Gastroesophageal sphincter (tissue), 4 donors: ENCODE results near the gene RAN. TPM values are rescaled to one million over a fixed set of nuclear protein-coding genes. Genes with fewer than 3 reads are reported as not detected.
A peak's percentile ranks its signal among the peaks of the same experiment; 100 is the strongest.
"Not testable (repeated sequence)": the region's sequence is repeated elsewhere in the genome, so short reads cannot be mapped to it uniquely, and the experiment has no call there.

Experiments
- ATAC-seq: fragments of 150-250 bp; one replicate; pipeline ENCODE4 v1.9.1; 2016; ENCODE audit warnings: mild to moderate bottlenecking, moderate library complexity
- H3K27ac ChIP-seq, 4 donors: fragments of 200-600 bp; sonication (generic) in 3 of 4; 1 replicate in 3 of 4; 2 replicates in 1 of 4; pipeline ENCODE4 v1.5.1; 2016 to 2019
- H3K27me3 ChIP-seq: fragments of 200-600 bp; sonication (generic); one replicate; pipeline ENCODE4 v1.5.1; 2019
- H3K36me3 ChIP-seq, 2 donors: fragments of 200-600 bp; sonication (generic); one replicate each; pipeline ENCODE4 v1.5.1; 2019; ENCODE audit warnings: control low read depth in 1 of 2
- H3K4me1 ChIP-seq, 3 donors: fragments of 200-600 bp; sonication (generic); 1 replicate in 2 of 3; 2 replicates in 1 of 3; pipeline ENCODE4 v1.5.1; 2016 to 2019; ENCODE audit warnings: control low read depth in 2 of 3
- H3K4me3 ChIP-seq, 2 donors: fragments of 200-600 bp; sonication (generic); one replicate each; pipeline ENCODE4 v1.5.1; 2019; ENCODE audit warnings: mild to moderate bottlenecking in 1 of 2, moderate library complexity in 1 of 2
- H3K9me3 ChIP-seq, 3 donors: fragments of 200-600 bp; sonication (generic); one replicate each; pipeline ENCODE4 v1.5.1; 2017 to 2019; ENCODE audit warnings: control low read depth in 2 of 3
- EP300 ChIP-seq: sonication (generic); formaldehyde crosslinking; IDR thresholded peaks from one replicate; pipeline ENCODE4 v1.6.1; 2017; ENCODE audit warnings: antibody characterized with exemption, mild to moderate bottlenecking
- POLR2A ChIP-seq, 2 donors: fragments of 450-650 bp; IDR thresholded peaks; one replicate each; pipeline ENCODE4 v1.6.1; 2017; ENCODE audit warnings: antibody characterized with exemption in 2 of 2, mild to moderate bottlenecking in 2 of 2, moderate library complexity in 1 of 2
- POLR2AphosphoS5 ChIP-seq: sonication (generic); formaldehyde crosslinking; IDR thresholded peaks from one replicate; pipeline ENCODE4 v1.6.1; 2017; ENCODE audit warnings: antibody characterized with exemption
- WGBS, 2 donors: methylation state at CpG; one replicate each; pipeline ENCODE4 v1.1.5; 2018; ENCODE audit warnings: low coverage in 1 of 2; 5-methylcytosine and 5-hydroxymethylcytosine counted together
- total RNA-seq, 4 donors: library from RNA; depleted of rRNA; stranded (reverse); fragments of >200 nt; gene quantifications; one replicate each; pipeline ENCODE4 v1.1.0, GENCODE V29; 2016
- TF ChIP-seq, protein P1 (sequence below), 4 experiments: fragments of 200-600 bp in 2 of 4; fragments of 450-650 bp in 2 of 4; sonication (generic) in 1 of 4; IDR thresholded peaks; one replicate each; pipeline ENCODE4 v1.5.1; 2017 to 2019; ENCODE audit warnings: antibody characterized with exemption in 4 of 4, mild to moderate bottlenecking in 2 of 4, moderate library complexity in 2 of 4

Gene RAN
- total RNA-seq, 4 donors from 2014 or later = 139 to 199 (median 167) TPM

GRCh38 chr12:130880411-130880885, 8.6 kb downstream of the RAN start:
- H3K27ac ChIP-seq = no peak overlapping the region
- H3K36me3 ChIP-seq = peaks cover 0 to 21% of the 10 kb centered on the region in 2 donors
- H3K27me3 ChIP-seq = no peaks in the 10 kb centered on the region
- 27 to 42% methylated on average over 7 to 10 of the region's 10 CpGs for WGBS, 2 donors
- H3K4me1 ChIP-seq = no peaks in the 10 kb centered on the region
- H3K9me3 ChIP-seq = no peaks in the 10 kb centered on the region
- TF ChIP-seq, protein P1, sequence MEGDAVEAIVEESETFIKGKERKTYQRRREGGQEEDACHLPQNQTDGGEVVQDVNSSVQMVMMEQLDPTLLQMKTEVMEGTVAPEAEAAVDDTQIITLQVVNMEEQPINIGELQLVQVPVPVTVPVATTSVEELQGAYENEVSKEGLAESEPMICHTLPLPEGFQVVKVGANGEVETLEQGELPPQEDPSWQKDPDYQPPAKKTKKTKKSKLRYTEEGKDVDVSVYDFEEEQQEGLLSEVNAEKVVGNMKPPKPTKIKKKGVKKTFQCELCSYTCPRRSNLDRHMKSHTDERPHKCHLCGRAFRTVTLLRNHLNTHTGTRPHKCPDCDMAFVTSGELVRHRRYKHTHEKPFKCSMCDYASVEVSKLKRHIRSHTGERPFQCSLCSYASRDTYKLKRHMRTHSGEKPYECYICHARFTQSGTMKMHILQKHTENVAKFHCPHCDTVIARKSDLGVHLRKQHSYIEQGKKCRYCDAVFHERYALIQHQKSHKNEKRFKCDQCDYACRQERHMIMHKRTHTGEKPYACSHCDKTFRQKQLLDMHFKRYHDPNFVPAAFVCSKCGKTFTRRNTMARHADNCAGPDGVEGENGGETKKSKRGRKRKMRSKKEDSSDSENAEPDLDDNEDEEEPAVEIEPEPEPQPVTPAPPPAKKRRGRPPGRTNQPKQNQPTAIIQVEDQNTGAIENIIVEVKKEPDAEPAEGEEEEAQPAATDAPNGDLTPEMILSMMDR (IDR thresholded peaks at IDR 0.05) = no peak
- TF ChIP-seq POLR2AphosphoS5 = no peak
- TF ChIP-seq POLR2A (IDR thresholded peaks at IDR 0.05) = no peak
- no peak for TF ChIP-seq EP300
- no peak for ATAC-seq
- peak overlapping the region in 1 of 2 donors; percentile 23 for H3K4me3 ChIP-seq

DNA sequence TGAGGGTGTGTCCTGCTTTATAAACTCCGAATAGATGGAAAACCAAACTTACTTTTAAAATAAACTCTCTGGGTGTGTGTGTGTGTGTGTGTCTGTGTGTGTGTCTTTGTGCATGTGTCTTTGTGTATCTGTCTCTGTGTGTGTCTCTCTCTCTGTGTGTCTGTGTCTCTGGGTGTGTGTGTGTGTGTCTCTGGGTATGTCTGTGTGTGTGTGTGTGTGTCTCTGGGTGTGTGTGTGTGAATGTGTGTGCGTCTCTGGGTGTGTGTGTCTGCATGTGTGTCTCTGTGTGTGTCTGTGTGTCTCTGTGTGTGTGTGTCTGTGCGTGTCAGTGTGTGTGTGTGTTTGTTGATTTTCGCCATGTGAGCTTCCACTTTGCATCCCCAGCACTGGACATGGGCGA, 9.2 kb downstream of the RAN start:
- no peaks in the 10 kb centered on the region for H3K27me3 ChIP-seq
- WGBS, 2 donors = 81 to 88% methylated on average over 3 to 5 of the region's 5 CpGs
- no peak for TF ChIP-seq EP300
- TF ChIP-seq, protein P1 (IDR thresholded peaks at IDR 0.05) = no peak
- TF ChIP-seq POLR2A (IDR thresholded peaks at IDR 0.05) = no peak
- no peak for ATAC-seq
- no peaks in the 10 kb centered on the region for H3K4me1 ChIP-seq
- H3K9me3 ChIP-seq = no peaks in the 10 kb centered on the region
- peaks cover 0 to 15% of the 10 kb centered on the region in 2 donors for H3K36me3 ChIP-seq
- no peak overlapping the region for H3K4me3 ChIP-seq
- H3K27ac ChIP-seq = no peak overlapping the region

DNA sequence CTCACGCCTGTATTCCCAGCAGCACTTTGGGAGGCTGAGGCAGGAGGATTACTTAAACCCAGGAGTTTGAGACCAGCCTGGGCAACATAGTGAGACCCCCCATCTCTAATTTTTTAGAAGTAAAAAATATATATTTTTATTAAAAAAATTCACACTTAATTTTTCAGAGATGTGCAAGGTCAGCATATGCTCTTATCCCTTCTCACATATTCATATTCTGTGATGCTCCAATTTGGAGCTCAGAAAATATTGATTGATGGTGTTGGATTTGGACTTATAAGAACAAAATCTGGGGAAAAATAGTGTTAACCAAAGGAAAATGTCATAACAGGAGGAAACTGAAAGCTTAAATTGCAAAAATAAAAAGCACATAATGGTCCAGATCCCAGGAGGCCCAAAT, 9.7 kb downstream of the RAN start:
- H3K27me3 ChIP-seq = no peaks in the 10 kb centered on the region
- no peak overlapping the region for H3K27ac ChIP-seq
- no peak overlapping the region for H3K4me3 ChIP-seq
- H3K4me1 ChIP-seq = no peaks in the 10 kb centered on the region
- H3K9me3 ChIP-seq = no peaks in the 10 kb centered on the region
- ATAC-seq = no peak
- peaks cover 0 to 10% of the 10 kb centered on the region in 2 donors for H3K36me3 ChIP-seq
- TF ChIP-seq POLR2AphosphoS5 (no peak), EP300 (no peak), POLR2A (IDR thresholded peaks at IDR 0.05) (no peak)
- TF ChIP-seq, protein P1 (IDR thresholded peaks at IDR 0.05) = no peak
- 100% methylated on average over 1 of the region's 1 CpG; no CpG with 5 or more reads in 1 of the 2 donors for WGBS, 2 donors

- not testable (repeated sequence) for ATAC-seq, H3K36me3 ChIP-seq, H3K4me1 ChIP-seq, H3K27me3 ChIP-seq, H3K4me3 ChIP-seq, H3K27ac ChIP-seq, H3K9me3 ChIP-seq
- 83% methylated on average over 2 to 5 of the region's 17 CpGs for WGBS, 2 donors
Measured at GRCh38 chr12:130887190-130887589, 15.3 kb downstream of the RAN start.

DNA sequence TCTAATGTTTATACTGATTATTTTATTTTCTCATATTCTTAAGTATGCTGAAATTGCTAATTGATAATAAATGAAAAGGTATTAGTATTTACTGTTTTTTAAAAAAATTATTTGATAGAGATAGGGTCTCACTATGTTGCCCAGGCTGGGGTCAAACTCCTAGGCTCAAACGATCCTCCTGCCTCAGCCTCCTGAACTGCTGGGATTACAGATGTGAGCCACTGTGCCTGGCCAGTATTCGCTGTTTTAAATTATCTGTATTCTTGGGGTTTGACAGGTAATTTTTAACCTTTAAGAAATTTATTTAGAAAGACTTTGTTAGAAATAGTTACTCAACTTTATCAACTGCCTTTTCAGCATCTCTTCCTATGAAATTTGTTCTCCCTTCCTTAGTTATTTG, 32.2 kb downstream of the RAN start:
- TF ChIP-seq, protein P1 (IDR thresholded peaks at IDR 0.05) = no peak

DNA sequence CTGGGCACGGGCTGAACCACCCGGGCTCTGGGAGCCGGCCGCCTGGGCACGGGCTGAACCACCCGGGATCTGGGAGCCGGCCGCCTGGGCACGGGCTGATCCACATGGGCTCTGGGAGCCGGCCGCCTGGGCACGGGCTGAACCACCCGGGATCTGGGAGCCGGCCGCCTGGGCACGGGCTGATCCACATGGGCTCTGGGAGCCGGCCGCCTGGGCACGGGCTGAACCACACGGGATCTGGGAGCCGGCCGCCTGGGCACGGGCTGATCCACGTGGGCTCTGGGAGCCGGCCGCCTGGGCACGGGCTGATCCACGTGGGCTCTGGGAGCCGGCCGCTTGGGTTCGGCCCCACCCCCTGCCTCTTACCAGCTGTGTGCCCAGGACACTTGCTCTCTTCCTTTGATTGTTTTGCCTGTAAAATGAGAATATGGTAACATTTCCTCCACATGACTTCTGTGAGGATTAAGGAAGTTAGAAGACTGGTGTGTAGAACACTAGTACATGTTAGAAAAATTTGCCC, 33.1 kb downstream of the RAN start:
- H3K4me1 ChIP-seq, H3K27ac ChIP-seq, H3K36me3 ChIP-seq, H3K27me3 ChIP-seq, ATAC-seq, H3K4me3 ChIP-seq, H3K9me3 ChIP-seq: not testable (repeated sequence)
- WGBS, 2 donors = 100% methylated on average over 1 of the region's 31 CpGs; no CpG with 5 or more reads in 1 of the 2 donors

More for the DNA sequence above, 32.2 kb downstream of the RAN start:
- Histone ChIP-seq H3K27ac (no peak overlapping the region), H3K36me3 (no peaks in the 10 kb centered on the region), H3K9me3 (no peaks in the 10 kb centered on the region), H3K4me1 (no peaks in the 10 kb centered on the region), H3K4me3 (no peak overlapping the region), H3K27me3 (peaks cover 4% of the 10 kb centered on the region)
- no peak for ATAC-seq
- 80 to 87% methylated on average over 2 of the region's 2 CpGs for WGBS, 2 donors
